Ishikawa (cell line): ENCODE measurements around the gene ADCY5.

Experiments
- CEBPB ChIP-seq: IDR thresholded peaks from 2 replicates; pipeline ENCODE4 v1.6.1; 2012
- EP300 ChIP-seq: IDR thresholded peaks from 2 replicates; pipeline ENCODE4 v1.6.1; 2012; ENCODE audit warnings: borderline replicate concordance
- FOXM1 ChIP-seq: IDR thresholded peaks from 2 replicates; pipeline ENCODE4 v1.6.1; 2012; ENCODE audit warnings: low read depth, borderline replicate concordance
- MAX ChIP-seq: IDR thresholded peaks from 2 replicates; pipeline ENCODE4 v1.6.1; 2012
- RAD21 ChIP-seq: IDR thresholded peaks from 2 replicates; pipeline ENCODE4 v1.6.1; 2012; ENCODE audit warnings: low read depth
- TAF1 ChIP-seq: IDR thresholded peaks from 2 replicates; pipeline ENCODE4 v1.6.1; 2012; ENCODE audit warnings: low read depth, mild to moderate bottlenecking
- TEAD4 ChIP-seq: IDR thresholded peaks from 2 replicates; pipeline ENCODE4 v1.6.1; 2012
- YY1 ChIP-seq: IDR thresholded peaks from 2 replicates; pipeline ENCODE4 v1.6.1; 2012; ENCODE audit warnings: low read depth
- ZBTB7A ChIP-seq: IDR thresholded peaks from 2 replicates; pipeline ENCODE4 v1.6.1; 2012; ENCODE audit warnings: low read depth

- TF ChIP-seq FOXM1 (no peak), MAX (no peak), YY1 (no peak), RAD21 (no peak), TAF1 (no peak), ZBTB7A (no peak), CEBPB (no peak), EP300 (no peak), TEAD4 (no peak)
These were observed 121.4 kb downstream of the ADCY5 start for GRCh38 chr3:123327480-123327879.
